Measurements from ENCODE around the gene ACOX3.
"Not testable (repeated sequence)": the region's sequence is repeated elsewhere in the genome, so short reads cannot be mapped to it uniquely, and the experiment has no call there.

ACOX3 gene

DNA sequence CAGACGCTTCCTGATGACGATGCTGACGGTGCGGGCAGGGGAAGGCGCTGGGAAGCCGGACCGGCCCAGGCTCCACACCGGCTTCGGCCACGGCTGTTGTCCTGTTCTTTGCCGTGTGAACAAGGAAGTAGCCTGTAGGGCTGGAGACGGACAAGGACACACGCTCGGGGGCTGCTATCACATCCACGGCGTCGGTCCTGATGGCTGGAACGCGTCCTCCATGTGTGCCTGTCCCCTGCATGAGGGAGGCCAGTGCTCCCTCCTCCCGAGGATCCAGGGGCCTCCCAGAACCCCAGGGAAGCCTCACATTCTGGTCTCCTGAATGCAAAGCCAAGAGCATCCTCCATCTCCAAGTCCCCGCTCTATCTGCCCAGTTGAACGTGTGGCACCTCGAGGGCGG lies 53.8 kb downstream of the ACOX3 start:
- DNase-seq, result no peak

DNA sequence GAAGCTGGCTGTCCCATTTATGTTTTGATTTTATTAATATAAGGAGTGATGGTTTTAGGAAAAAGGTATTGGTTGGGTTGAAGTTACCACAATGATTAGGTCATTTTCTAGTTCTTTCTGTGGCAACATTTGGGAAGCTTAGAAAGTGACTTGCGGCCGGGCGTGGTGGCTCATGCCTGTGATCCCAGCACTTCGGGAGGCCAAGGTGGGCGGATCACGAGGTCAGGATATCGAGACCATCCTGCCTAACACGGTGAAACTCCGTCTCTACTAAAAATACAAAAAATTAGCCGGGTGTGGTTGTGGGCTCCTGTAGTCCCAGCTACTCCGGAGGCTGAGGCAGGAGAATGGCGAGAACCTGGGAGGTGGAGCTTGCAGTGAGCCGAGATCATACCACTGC lies 54.4 kb downstream of the ACOX3 start:
- not testable (repeated sequence) for DNase-seq

DNA sequence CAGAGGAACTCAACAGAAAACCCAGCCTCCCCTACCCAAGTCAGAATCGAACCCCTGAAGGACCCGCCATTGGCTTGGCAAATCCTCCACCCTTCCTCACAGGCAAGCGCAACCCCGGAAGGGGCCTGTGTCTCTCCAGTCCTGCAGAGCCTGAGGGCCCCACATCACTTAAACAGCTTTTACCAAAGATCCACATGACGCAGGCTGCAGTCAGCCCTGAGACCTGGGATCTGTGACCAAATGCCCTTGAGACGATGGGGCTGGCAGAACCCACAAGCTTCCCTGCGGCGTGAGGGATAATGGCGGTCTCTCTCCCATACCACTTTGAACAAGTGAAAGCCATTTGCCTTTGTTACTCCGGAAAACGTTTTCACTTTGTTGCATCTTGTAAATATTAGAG lies 54.9 kb downstream of the ACOX3 start:
- no peak for DNase-seq

DNA sequence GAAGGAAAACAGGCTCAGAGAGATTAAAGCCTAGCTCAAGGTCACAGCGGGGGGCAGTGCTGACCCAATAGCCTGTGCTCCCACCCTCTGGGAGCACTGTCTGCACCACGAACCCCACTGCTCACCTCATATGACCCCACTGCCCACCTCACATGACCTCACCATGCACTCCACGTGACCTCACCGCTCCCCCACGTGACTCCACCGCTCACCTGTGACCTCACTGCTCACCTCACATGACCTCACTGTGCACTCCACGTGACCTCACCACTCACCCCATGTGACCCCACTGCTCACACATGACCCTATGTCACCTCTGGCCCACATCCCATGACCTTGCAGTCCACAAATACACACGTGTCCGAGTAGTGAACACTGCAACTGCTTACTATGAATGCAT lies 55.4 kb downstream of the ACOX3 start:
- DNase-seq, result no peak

DNA sequence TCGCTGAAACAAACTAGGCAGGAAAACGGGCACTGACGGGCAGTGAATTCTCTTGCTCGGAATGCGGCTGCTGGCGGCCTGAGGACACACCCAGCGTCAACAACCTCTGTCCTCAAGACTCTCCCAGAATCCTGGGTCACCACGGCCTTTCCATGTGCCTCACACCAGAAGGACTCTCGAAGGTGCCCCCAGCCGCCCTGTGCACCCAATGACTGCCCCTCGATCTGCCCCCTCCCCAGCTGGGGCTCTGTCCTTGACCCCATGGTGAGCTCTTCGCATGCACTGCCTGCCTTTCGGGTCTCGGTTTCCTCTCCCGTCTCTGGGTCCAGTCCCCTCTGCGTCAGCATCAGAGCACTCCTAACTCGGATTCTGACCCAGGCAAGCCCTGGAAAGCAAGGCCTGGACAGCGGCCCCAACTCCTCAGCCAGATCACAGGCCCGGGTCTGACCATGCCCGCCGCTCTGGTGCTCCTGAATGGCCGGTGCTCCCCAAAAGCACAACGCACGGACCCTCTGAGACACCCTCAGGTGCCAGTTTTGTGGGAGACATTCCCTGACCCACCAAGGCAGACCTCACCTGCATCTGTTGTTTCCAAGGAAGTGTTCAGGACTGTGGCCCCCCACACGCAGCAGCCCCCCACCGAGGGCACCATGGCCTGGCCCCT lies 56.0 kb downstream of the ACOX3 start:
- no peak for DNase-seq

DNA sequence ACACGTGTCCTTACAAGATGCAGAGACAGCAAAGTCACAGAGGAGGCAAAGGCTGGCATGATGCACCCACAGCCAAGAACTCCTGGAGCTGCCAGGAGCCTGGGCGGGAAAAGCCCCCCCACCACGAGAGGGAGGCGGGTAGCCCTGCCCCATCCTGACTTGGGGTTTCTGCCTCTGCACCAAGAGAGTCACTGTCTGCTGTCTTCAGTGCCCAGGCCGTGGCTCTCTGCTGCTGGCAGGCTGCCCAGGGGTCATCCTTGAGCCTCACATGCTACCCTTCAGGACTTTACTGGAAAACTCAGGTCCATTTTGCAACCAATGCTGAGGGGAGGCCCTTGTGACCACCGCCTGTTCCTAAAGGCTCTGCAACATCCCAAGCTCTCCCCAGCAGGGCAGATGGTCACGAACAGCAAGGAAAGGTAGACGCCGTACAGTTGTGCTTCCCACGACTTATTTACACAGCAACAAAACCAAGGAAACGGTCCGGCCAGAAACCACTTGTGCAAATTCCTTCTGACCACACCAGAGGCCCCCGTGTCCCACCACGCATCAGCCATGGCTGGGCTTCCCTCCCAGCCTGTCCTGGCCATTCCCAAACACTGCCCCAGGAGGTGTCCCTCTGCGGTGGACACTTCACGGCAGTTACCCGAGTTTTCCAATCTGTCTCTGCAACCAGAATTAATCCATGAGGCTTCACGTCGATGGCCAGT lies 56.9 kb downstream of the ACOX3 start:
- no peak for DNase-seq

DNA sequence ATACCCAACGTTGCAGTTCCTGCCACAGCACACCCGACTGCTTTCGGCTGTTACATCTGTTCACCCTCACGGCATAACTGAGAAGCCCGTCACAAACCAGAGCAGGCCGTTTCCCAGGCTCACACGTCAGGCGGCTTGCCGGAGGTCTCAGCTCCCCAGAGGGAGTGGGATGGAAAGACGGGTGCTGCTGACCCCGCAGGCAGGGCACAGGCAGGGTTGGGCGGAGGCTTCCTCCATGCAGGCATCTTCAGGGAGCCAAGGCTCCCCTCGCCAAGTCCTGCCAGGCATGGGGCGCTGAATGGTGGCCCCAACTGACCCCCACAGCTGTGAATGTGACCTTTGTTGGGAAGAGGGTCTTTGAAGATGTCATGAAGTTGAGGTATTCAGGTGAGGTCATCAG lies 57.5 kb downstream of the ACOX3 start:
- no peak for DNase-seq

DNA sequence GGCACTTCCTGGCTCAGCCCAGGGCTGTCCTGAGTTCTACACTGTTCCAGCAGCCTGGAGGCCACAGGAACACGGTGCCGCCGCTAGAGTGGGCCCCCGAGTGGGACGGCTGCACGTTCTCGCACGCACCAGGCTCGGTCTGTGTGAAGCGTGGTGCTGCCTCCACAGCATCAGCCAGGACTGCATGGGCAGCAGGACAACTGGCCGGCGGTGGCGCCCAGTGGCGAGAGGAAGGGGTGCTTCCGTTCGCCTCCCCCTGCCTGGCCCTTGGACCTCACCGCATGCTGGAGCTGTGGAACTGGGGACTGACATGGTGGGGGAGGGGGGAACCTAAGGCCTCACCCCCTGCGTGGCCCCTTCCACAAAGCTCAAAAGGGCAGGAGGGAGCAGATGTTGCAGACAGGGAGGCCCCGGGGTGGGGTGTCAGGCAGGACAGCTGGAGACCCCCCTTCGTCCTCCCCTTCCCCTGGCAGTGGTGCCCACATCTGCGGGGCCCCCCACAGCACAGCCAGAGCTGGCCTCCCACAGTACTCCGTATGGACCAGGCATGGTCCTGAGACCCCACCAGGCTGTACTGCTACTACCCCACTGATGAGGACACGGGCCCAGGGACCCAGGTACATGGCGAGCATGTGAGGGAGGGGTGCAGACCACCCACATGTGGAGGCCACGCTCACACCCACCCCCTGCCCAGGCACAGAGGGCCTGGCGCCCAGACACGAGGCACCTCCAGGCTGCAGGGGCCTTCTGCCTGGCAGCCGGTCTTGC lies 58.5 kb downstream of the ACOX3 start:
- no peak for DNase-seq

DNA sequence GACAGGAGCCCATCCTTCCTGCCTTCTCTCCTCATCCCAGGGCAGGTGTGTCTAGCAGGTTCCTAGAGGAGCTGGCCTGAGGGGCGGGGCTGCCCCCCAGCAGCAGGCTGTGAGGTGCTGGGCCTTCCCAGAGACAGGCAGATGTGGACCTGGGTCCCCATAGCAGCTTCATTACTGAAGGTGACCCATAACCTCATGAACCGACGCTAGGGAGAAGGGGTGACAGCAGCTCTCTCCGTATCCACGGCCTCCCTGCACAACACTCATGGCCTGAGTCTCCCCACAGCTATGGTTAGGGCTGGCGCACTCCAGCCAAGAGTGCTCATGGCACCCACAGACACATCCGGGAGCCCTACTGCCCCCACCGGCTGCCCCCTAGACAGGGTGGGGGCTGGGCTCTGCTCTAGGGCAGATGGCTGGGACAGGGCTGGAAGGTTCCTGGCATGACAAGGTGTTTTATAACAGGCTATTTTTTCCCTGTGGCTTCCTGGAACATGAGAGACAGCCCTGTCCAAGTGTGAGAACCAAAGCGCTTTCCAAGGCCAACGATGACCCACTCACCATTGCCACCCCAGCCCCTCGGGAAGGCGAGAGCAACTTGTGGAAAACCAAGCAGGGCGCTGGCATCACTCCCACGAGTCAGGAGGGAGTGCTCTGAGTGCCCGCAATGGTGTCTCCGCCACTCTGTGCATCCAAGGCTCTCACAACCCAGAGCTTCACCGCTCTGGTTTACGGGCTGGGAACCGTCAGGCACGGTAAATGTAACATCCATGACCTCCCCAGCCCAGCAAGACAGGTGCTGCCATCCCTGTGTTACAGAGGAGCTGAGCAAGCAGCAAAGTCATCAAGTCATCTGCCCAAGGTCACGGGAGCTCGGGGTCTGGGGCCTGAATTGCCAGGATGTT lies 59.8 kb downstream of the ACOX3 start:
- DNase-seq, result no peak

DNA sequence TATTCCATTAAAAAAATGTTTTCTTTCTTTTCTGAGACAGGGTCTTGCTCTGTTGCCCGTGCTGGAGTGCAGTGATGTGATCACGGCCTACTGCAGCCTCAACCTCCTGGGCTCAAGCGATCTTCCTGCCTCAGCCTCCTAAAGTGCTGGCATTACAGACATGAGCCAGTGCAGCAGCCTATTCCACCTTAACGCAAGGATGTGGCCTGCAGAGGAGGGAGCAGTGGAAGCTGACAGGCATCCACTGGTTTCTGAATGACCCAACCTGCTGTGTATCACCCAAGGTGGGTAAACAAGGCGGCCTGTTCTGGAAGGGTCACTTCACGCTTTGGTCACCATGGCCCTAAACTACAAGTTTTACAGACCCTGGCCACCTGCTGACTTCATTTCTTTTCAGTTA lies 60.8 kb downstream of the ACOX3 start:
- DNase-seq, result no peak

DNA sequence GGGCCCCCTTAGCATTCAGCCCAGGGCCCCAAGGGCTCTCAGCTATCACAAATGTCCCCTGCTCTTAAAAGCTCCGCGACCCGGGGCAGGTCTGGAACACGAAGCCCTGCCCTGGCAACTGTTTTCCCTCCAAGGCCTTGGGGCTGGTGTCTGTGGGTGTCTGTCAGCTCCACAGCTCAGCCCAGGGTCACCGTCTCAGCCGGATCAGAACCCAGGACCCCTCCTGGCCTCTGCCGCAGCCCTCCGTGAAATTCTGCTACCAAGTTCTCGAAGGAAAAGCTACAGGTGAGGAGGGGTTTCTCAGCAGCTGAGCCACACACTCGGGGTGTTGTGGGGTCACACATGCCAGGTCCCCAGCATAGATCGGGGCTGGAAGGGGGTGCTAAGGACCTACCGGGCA lies 61.2 kb downstream of the ACOX3 start:
- no peak for DNase-seq

DNA sequence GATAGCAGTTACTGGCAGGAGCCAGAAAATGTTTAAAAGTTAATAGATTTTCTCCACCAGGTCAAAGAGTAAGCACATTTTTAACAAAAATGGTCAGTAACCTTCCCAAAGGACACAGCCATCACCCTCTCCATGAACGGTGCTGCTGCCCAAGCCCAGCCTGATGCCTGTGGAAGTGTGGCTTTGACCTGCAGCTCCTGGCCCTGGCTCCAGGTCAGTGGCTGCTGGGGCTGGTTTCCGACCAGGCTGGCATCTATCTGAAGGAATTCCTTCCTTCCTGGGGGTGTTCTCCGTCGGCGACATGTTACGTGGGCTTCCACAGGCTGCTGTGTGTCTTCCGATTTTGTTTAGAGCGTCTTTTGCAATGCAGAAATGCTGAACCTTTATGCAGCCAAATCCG lies 61.7 kb downstream of the ACOX3 start:
- DNase-seq, result no peak

DNA sequence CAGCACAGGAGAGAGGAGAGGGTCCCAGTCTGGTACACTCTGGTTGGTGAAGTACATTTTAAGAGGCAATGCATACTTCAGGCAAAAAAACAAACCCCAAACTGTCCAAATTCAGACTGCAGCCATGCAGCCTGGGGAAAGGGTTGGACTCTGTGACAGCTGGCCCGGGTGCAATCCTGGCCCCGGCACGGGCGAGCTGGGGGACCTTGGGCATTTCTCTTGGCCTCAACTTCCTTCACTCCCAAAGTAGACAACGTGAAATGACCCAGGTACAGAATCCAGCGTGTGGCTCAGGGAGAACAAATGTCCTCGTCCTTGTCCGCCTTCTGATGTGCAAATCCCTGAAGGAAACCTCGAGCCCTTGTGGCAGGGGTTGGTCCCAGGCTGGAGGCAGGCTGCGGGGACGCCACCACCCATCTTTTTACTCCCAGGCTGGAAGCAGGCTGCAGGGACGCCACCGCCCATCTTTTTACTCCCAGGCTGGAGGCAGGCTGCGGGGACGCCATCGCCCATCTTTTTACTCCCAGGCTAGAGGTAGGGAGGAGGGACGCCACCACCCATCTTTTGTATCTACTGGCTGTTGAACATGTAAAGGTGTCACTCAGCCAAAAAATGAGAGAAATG lies 62.3 kb downstream of the ACOX3 start:
- no peak for DNase-seq

DNA sequence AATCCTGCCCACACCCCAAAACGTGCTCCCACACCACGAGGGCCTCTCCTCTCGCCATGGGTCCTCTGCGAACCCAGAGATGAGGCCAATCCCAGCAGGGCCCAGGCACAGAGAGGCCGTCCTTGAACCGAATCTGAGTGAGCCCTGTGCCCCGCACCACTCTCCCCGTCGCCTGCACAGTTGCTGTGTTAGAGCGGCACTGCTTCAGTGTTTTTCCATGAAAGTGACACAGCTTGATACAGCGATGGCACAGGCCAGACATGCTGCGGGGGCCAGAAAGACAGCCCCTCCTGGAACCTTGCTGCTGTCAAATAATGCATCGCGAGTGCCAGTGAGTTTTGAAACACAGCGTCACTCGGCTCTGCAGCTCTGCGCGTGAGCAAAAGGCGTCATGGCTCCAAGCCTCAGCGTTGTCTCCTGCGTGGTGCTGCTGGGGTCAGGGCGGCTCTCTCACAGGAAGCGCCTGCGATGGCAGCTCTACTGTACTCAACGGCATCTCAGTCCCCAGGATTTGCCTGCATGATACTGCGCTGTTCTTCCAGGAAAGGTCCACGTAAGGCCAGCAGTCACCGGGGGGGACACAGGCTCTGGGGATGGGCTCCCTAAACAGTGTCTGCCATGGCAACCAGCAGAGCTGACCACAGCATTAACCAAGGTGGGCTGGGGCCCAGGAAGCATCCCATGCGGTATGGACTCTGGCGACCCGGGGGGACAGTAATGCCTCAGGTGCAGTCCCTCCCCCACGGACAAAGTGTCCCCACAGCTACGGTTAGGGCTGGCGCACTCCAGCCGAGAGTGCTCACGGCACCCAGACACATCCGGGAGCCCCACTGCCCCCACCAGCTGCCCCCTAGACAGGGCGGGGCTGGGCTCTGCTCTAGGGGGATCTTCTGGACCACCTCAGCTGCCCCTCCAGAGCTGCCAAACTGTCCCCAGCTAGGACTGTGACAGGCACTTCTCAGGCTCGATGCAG lies 63.1 kb downstream of the ACOX3 start:
- no peak for DNase-seq

DNA sequence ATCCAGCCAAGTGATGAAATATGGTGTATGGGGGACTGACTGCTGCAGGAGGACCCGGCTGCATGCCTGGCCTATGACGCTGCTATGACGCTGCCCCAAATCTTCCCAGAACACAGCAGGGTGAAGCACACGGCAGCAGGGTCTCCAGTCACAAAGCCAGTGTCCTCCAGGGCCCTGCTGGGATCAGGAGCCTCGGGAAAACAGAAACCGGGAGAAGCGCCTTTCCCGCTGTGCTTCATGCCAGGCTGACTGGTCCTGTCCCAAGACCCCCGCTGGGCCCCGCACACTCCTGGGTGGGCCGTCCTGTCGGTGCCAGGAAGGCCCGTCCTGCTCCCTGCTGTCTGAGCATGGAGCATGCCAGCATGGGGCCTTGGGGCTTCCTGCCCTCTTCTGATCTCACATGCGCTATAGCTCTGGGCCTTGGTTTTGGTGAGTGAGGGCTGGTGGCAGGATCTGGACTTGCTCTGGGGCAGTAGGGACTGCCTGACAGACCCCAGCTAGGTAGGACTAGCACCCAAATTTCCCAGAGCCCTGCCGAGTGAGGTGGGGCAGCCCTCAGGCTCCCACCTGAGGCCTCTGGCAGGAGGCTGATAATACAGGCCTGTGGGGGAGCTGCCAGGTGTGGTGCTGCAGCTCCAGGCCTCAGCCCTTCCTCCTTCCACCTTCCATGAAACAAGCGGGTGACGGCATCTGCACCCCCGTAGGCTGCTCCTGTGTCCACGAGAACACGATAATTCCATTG lies 64.0 kb downstream of the ACOX3 start:
- DNase-seq, result no peak

DNA sequence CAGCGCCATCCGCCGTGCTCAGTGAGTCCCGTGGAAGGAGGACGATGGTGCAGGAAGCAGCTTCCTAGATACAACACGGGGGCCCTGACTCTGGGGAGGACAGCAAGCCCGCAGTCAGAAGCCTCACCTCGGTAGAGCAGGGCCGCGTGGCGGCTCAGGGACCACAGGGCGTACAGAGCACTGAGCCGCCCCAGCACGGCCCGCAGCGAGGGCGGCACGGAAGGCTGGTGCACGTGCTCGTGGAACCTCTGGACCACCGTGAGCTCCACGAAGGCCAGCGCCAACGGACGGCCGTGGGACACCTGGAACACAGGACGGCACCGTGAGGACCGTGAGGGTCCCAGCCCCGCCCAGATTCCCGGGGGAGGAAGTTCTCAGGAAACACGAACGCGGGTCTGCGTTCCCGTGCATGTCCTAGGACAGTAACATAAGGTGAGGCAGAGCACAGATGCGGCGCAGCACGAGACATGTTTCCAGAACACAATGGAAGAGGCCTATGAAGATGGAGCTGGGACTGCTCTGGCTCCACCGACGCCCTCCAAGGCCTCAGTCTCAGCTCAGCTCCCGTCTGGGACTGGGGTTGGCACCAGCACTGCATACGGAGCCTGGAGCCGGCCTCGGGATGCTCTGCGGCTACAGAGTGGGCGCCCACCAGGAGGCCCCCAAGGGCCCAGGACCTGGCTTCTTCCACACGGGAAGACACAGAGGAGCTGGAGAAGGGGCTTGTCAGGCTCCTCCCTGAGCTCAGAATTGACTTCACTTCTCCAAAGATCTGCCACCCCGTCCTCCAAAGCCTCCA lies 65.5 kb downstream of the ACOX3 start:
- no peak for DNase-seq

DNA sequence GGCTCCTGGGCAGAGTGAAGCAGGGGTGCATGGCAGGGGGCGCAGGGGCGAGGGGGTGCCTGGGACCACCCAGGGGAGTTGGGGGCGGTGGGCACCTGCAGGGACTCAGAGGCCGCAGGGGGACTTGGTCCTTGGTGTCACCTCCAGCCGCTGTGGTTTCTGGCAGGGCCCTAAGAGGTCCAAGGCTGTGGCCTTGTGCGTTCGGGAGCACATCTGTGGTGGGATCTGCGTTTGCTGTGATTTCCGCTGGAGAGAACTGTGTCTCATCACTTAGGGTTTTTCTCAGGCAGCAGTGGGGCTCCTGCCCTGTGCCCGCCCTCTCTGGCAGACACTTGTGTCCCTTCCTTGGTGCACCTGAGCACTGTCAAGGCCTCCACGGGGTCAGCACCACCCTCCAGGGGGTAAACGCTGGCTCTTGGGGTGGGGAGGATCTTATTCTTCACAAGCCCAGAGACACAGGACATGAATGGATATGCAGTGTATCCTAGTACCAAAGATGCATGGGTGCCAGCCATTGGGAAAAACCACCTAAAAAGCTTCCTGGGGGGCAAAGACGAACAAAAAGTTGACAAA lies 66.5 kb downstream of the ACOX3 start:
- DNase-seq, result no peak

DNA sequence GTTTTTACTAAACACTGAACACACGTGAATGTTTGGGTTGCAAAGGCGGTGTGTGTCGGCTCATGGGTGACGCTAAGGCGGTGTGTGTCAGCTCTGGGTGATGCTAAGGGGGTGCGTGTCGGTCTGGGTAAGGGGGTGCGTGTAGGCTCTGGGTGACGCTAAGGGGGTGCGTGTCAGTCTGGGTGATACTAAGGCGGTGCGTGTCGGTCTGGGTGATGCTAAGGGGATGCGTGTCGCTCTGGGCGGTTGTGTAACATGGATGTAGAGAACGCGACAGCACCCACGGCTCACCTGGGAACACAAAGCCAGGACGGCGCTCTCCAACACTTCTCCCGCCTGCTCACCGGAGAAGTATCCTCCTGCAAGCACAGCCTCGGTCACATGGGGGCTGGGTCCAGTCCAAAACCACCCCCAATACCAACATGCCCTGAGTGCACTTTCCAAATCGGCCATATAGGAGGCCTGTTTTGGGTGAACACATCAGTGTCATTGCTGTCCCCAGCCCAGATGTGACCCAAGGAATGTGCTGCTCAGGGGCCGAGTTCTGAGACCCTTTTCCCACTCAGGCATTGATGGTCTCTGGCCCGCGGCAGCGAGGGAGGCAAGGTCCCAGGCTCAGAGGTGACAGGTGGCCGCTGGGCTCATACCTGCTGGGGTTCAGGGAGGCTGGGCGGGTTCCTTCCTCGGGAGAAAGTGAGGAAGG lies 67.1 kb downstream of the ACOX3 start:
- no peak for DNase-seq

DNA sequence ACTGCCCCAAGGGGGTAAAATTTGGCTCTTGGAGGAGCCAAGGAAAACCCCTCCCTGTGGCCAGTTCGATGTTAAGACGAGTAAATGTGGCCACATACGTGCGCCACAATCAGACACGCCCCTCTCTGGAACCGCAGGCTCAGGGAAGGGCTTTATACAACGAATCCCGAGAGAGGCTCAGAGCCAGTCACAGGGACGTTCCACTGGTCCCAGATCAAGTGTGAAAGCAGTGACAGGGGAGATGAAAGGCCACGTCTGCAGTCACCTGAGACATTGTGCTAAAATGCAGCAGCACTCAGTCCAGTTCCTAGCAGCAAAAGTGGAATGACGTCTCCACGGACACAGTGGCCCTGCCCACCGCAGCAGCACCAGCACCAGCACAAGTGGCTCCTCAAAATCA lies 68.0 kb downstream of the ACOX3 start:
- no peak for DNase-seq

All from activated gamma-delta T cell (primary cell).